Retinal pigment epithelial cell (primary cell): Measurements from ENCODE around the gene UPK1A.
"Not testable (repeated sequence)": the region's sequence is repeated elsewhere in the genome, so short reads cannot be mapped to it uniquely, and the experiment has no call there.

ENCODE experiments used
- DNase-seq: peaks from one replicate; pipeline ENCODE4 v3.0.0-alpha.2; 2010; ENCODE audit warnings: low read depth
- H3K4me3 ChIP-seq: 2 replicates; pipeline ENCODE4 v1.5.1; 2011; ENCODE audit warnings: mild to moderate bottlenecking, low read length, control low read depth, moderate library complexity
- TF ChIP-seq, protein P1 (sequence below): conservative IDR thresholded peaks from 2 replicates; pipeline ENCODE4 v1.5.1; 2011; ENCODE audit warnings: low read depth, low read length, control low read depth, inconsistent platforms

The UPK1A gene

DNA sequence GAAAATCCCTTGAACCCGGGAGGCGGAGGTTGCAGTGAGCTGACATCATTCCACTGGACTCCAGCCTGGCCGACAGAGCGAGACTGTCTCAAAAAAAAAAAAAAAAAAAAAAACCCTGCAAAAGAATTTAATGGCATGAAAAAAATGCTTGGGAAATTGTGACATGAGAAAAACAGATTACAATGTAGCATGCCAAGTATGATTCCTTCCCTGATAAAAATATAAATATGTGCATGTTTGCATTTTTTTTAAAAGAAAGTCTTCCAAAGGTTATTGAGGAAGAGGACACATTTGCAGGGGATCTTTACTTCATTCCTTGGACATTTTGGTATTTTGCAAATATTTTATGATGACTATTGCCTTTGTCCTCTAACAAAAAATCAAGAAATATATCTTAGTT is 23.5 kb downstream of the UPK1A start:
- DNase-seq: no peak
- TF ChIP-seq, protein P1, sequence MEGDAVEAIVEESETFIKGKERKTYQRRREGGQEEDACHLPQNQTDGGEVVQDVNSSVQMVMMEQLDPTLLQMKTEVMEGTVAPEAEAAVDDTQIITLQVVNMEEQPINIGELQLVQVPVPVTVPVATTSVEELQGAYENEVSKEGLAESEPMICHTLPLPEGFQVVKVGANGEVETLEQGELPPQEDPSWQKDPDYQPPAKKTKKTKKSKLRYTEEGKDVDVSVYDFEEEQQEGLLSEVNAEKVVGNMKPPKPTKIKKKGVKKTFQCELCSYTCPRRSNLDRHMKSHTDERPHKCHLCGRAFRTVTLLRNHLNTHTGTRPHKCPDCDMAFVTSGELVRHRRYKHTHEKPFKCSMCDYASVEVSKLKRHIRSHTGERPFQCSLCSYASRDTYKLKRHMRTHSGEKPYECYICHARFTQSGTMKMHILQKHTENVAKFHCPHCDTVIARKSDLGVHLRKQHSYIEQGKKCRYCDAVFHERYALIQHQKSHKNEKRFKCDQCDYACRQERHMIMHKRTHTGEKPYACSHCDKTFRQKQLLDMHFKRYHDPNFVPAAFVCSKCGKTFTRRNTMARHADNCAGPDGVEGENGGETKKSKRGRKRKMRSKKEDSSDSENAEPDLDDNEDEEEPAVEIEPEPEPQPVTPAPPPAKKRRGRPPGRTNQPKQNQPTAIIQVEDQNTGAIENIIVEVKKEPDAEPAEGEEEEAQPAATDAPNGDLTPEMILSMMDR: no peak
- no peak overlapping the region for H3K4me3 ChIP-seq

DNA sequence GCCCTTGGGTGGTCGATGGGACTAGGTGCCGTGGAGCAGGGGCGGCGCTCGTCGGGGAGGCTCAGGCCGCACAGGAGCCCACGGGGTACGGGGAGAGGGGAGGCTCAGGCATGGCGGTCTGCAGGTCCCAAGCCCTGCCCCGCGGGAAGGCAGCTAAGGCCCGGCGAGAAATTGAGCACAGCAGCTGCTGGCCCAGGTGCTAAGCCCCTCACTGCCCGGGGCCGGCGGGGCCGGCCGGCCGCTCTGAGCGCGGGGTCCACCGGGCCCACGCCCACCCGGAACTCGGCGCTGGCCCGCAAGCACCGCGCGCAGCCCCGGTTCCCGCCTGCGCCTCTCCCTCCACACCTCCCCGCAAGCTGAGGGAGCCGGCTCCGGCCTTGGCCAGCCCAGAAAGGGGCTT is 24.8 kb downstream of the UPK1A start:
- H3K4me3 ChIP-seq, DNase-seq: not testable (repeated sequence)

GRCh38 chr19:35692010-35692409 is 25.7 kb downstream of the UPK1A start:
- no peak overlapping the region for H3K4me3 ChIP-seq
- DNase-seq: no peak
- TF ChIP-seq, protein P1: no peak

DNA sequence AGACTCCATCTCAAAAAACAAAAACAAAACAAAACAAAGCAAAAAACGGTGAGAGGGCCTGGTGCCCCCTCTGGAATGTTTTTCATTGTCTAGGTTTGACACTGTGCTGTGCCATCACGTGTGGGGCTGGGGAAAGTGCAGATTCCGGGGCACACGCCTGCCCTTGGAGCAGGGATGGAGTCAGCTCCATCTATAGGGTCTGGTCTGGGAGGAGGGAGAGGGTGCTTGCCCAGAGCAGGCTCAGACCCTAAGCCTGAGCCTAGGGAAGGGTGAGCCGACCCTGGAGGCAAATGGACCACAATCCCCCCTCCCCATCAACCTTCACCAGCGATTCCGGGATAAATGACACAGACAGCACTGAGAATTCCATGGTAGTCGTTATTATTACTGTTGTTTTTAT is 27.1 kb downstream of the UPK1A start:
- TF ChIP-seq, protein P1: no peak
- no peak for DNase-seq
- no peak overlapping the region for H3K4me3 ChIP-seq

DNA sequence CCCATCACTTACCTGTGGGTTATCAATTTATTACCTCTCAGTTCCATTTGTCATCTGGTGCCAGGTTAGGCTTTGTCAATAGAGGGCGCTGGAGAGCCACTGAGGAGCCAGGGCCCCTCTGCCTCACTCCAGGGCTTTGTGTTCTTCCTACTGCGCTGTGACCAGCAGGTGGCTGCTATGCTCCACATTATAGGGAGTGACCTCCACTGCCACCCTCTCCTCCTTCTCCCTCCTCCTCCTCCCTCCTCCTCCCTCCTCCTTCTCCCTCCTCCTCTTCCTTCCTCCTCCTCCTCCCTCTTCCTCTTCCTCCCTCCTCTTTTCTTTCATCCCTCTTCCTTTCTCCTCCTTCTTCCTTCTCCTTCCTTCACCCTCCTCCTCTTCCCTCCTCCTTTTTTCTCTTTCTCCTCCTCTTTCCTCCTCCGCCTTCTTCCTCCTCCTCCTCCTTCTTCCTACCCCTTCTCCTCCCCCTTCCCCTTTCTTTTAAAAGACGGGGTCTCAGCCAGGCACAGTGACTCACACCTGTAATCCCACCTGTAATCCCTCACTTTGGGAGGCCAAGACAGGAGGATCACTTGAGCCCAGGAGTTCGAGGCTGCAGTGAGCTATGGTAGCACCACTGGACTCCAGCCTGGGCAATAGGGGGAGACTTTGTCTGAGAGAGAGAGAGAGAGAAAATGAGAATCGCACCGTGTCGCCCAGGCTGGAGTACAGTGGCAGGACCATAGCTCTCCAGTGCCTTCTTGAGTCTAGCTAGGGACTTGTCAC is 27.7 kb downstream of the UPK1A start:
- no peak overlapping the region for H3K4me3 ChIP-seq
- TF ChIP-seq, protein P1: peak; percentile 99
- peak; percentile 33 for DNase-seq

GRCh38 chr19:35695895-35696422 is 29.6 kb downstream of the UPK1A start:
- no peak for DNase-seq
- H3K4me3 ChIP-seq: no peak overlapping the region
- TF ChIP-seq, protein P1: no peak

GRCh38 chr19:35696835-35697234 is 30.5 kb downstream of the UPK1A start:
- TF ChIP-seq, protein P1: no peak
- H3K4me3 ChIP-seq: no peak overlapping the region
- DNase-seq: no peak
